Activated CD8-positive, alpha-beta T cell treated with anti-CD3 and anti-CD28 coated beads for 36 hours (primary cell): ENCODE results near the gene CCDC61. TPM values are rescaled to one million over a fixed set of nuclear protein-coding genes. Genes with fewer than 3 reads are reported as not detected.

Experiments
- ATAC-seq: fragments of 200-7000 bp; cut with Tn5 transposase; one replicate; pipeline ENCODE4 v1.10.0; 2021; ENCODE audit warnings: mild to moderate bottlenecking, moderate library complexity
- CTCF ChIA-PET: fragments of 350-600 bp; sonication (Branson Sonifier 250); formaldehyde crosslinking; loops from one replicate; lab custom pipeline; 2021; ENCODE audit warnings: antibody characterized with exemption; lab: Charles Lee
- POLR2A ChIA-PET: fragments of 350-600 bp; sonication (Branson Sonifier 250); formaldehyde crosslinking; loops from one replicate; lab custom pipeline; 2021; ENCODE audit warnings: antibody characterized with exemption; lab: Charles Lee
- DNase-seq: peaks from one replicate; pipeline ENCODE4 v3.0.0-alpha.2; 2020
- H3K27ac Mint-ChIP-seq: one replicate; pipeline ENCODE4 v1.8.0; 2021; ENCODE audit warnings: mild to moderate bottlenecking, mixed read lengths
- H3K27me3 Mint-ChIP-seq: one replicate; pipeline ENCODE4 v1.8.0; 2021; ENCODE audit warnings: mixed read lengths
- H3K36me3 Mint-ChIP-seq: one replicate; pipeline ENCODE4 v1.8.0; 2021; ENCODE audit warnings: low read depth, mixed read lengths
- H3K4me1 Mint-ChIP-seq: one replicate; pipeline ENCODE4 v1.8.0; 2021; ENCODE audit warnings: low read depth, mixed read lengths
- H3K4me3 Mint-ChIP-seq: one replicate; pipeline ENCODE4 v1.8.0; 2021; ENCODE audit warnings: mild to moderate bottlenecking, moderate library complexity, mixed read lengths
- H3K9me3 Mint-ChIP-seq: one replicate; pipeline ENCODE4 v1.8.0; 2021; ENCODE audit warnings: mixed read lengths
- CTCF ChIP-seq: fragments of 200-600 bp; IDR thresholded peaks from one replicate; pipeline ENCODE4 v1.8.0; 2022; ENCODE audit warnings: antibody characterized with exemption, mild to moderate bottlenecking
- intact Hi-C: fragments of 100-400 bp; cut with micrococcal nuclease; formaldehyde crosslinking; loops from one replicate; pipeline ENCODE4 v1.10.0; 2022
- total RNA-seq, 2 experiments: library from RNA; stranded (reverse); gene quantifications; one replicate each; pipeline ENCODE4 v1.2.3, GENCODE V29; 2021

CCDC61 gene
- total RNA-seq, 2 experiments from 2014 or later, result 26.9 to 29.2 TPM

DNA sequence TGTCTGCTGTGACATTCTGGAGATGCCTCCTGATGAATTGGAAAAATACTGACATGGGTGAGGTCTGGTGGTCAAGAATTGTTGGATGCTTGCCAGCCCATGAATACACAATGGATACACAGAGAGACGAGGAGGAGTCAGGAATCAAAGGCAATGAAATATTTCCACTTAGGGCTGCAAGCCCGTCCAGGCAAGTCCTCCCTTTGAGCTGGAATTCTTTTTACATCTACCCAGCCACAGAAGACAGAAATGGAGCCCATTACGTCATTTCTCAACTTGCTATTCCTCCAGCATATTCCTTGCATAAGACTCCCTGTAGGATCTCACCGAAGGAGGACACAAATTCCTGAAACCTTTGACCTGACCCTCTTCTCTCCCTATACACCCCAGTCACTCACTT, 61.3 kb downstream of the CCDC61 start:
- Mint-ChIP-seq H3K9me3 (peaks cover 6% of the 10 kb centered on the region), H3K4me3 (no peak overlapping the region), H3K27me3 (peaks cover 42% of the 10 kb centered on the region), H3K27ac (no peak overlapping the region), H3K36me3 (no peaks in the 10 kb centered on the region), H3K4me1 (no peaks in the 10 kb centered on the region)
- no peak for ATAC-seq
- no peak for TF ChIP-seq CTCF
- intact Hi-C loops, result no loop called here
- DNase-seq, result no peak
- ChIA-PET CTCF (interaction anchor here (2.6 kb wide), 1 partner anchor 28 kb away, joined by 14 read pairs; no protein-coding TSS in a partner anchor), POLR2A (no interaction called here)

- ATAC-seq (no peak), DNase-seq (no peak)
- Mint-ChIP-seq H3K4me1 (no peaks in the 10 kb centered on the region), H3K9me3 (peaks cover 6% of the 10 kb centered on the region), H3K27ac (no peak overlapping the region), H3K36me3 (no peaks in the 10 kb centered on the region), H3K4me3 (no peak overlapping the region), H3K27me3 (peaks cover 43% of the 10 kb centered on the region)
- ChIA-PET POLR2A (no interaction called here), CTCF (interaction anchor here (0.6 to 1.1 kb wide), 4 partner anchors 30 to 165 kb away, joined by 3 to 6 read pairs (median 3); no protein-coding TSS in a partner anchor)
- TF ChIP-seq CTCF, result no peak
- intact Hi-C loops, result no loop called here
These were observed 63.5 kb downstream of the CCDC61 start for GRCh38 chr19:46058778-46059177.

DNA sequence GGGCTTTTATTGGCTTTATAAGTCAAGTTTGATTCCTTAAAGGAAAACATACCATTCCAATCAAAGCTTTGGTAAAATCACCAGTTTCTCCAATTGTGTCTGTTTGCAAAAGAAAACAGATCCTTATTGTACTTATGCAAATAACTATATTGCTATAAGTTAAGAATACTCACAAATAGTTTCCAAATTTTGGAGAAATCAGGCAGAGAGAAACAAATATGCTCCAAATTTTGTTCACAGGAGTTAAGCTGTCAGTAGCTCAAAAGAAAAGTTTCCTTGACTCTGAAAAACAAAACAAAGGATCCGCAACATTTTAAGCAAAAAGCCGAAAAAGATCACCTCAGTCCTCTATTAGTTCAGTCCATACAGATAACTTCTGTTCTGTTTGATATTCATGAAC, 64.7 kb downstream of the CCDC61 start:
- ATAC-seq, result no peak
- no peak for TF ChIP-seq CTCF
- ChIA-PET CTCF (interaction anchor here (1.4 kb wide), 1 partner anchor 15 kb away, joined by 5 read pairs; no protein-coding TSS in a partner anchor), POLR2A (no interaction called here)
- H3K27ac Mint-ChIP-seq, result no peak overlapping the region
- H3K27me3 Mint-ChIP-seq, result peaks cover 45% of the 10 kb centered on the region
- H3K4me1 Mint-ChIP-seq, result no peaks in the 10 kb centered on the region
- peaks cover 6% of the 10 kb centered on the region for H3K9me3 Mint-ChIP-seq
- no peak for DNase-seq
- no peak overlapping the region for H3K4me3 Mint-ChIP-seq
- intact Hi-C loops, result no loop called here
- H3K36me3 Mint-ChIP-seq, result no peaks in the 10 kb centered on the region

DNA sequence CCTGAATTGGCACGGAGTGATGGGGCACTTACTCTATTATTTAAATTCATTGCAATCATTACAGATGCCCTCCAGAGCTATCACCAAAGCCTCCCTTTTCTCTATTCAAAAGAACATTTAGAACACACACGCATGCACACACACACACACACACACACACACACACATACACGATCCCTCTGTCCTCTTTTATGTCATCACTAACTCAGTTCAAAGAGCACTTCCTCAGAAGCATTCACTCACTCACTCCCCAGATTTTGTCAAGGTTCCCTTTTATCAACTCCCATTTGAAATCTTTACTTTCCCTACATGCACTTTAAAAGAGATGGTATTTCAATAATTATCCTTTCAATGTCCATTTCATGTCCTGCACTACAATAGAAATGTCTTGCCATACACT, 67.9 kb downstream of the CCDC61 start:
- TF ChIP-seq CTCF, result no peak
- ATAC-seq (no peak), DNase-seq (no peak)
- ChIA-PET POLR2A (no interaction called here), CTCF (interaction anchor here (0.9 to 1.8 kb wide), 2 partner anchors 14 to 380 kb away, joined by 3 to 4 read pairs; no protein-coding TSS in a partner anchor)
- H3K9me3 Mint-ChIP-seq, result peaks cover 6% of the 10 kb centered on the region
- H3K4me1 Mint-ChIP-seq, result no peaks in the 10 kb centered on the region
- H3K36me3 Mint-ChIP-seq, result no peaks in the 10 kb centered on the region
- H3K27me3 Mint-ChIP-seq, result peaks cover 44% of the 10 kb centered on the region
- no peak overlapping the region for H3K27ac Mint-ChIP-seq
- H3K4me3 Mint-ChIP-seq, result no peak overlapping the region
- intact Hi-C loops, result no loop called here

GRCh38 chr19:46065486-46066071, 70.3 kb downstream of the CCDC61 start:
- ChIA-PET POLR2A (no interaction called here), CTCF (no interaction called here)
- Mint-ChIP-seq H3K27me3 (peaks cover 45% of the 10 kb centered on the region), H3K4me3 (no peak overlapping the region), H3K9me3 (no peaks in the 10 kb centered on the region), H3K27ac (no peak overlapping the region), H3K36me3 (no peaks in the 10 kb centered on the region), H3K4me1 (peaks cover 3% of the 10 kb centered on the region)
- intact Hi-C loops, result no loop called here
- ATAC-seq (no peak), DNase-seq (no peak)
- TF ChIP-seq CTCF, result no peak
